Pancreas (tissue), 10 donors: ENCODE measurements around the gene CTSK. TPM values are rescaled to one million over a fixed set of nuclear protein-coding genes. Genes with fewer than 3 reads are reported as not detected.
A peak's percentile ranks its signal among the peaks of the same experiment; 100 is the strongest.
"Not testable (repeated sequence)": the region's sequence is repeated elsewhere in the genome, so short reads cannot be mapped to it uniquely, and the experiment has no call there.

Source experiments
- ATAC-seq, 4 donors: fragments of 200-7000 bp; cut with Tn5 transposase; one replicate each; pipeline versions ENCODE4 v1.8.0 to v1.9.1; 2020; ENCODE audit warnings: mild to moderate bottlenecking in 4 of 4, moderate library complexity in 4 of 4
- DNase-seq, 6 donors: peaks; one replicate each; pipeline ENCODE4 v3.0.0-alpha.2; 2020
- FAIRE-seq: peaks from 2 replicates; lab custom pipeline; 2012; peaks lifted over from hg19 to GRCh38; lab: Jason Lieb, UNC
- H3K27ac ChIP-seq, 4 donors: fragments of 200-600 bp; sonication (generic); 1 replicate in 3 of 4; 2 replicates in 1 of 4; pipeline versions ENCODE4 v1.5.0 to v1.8.0; 2020
- H3K27me3 ChIP-seq, 4 donors: fragments of 200-600 bp; one replicate each; pipeline ENCODE4 v1.8.0; 2021
- H3K36me3 ChIP-seq, 3 donors: fragments of 200-600 bp; sonication (generic) in 1 of 3; one replicate each; pipeline versions ENCODE4 v1.5.0 to v1.8.0; 2020 to 2021
- H3K4me1 ChIP-seq, 3 donors: fragments of 200-600 bp; one replicate each; pipeline ENCODE4 v1.8.0; 2021
- H3K4me3 ChIP-seq, 4 donors: fragments of 200-600 bp; sonication (generic) in 2 of 4; one replicate each; pipeline versions ENCODE4 v1.5.0 to v1.8.0; 2020 to 2021
- H3K9me3 ChIP-seq, 4 donors: fragments of 200-600 bp; one replicate each; pipeline ENCODE4 v1.8.0; 2021
- WGBS, 2 donors: extraction: QIAGEN DNeasy Blood & Tissue Kit; methylation state at CpG; one replicate each; pipeline ENCODE4 v1.1.7; 2013; 5-methylcytosine and 5-hydroxymethylcytosine counted together
- intact Hi-C, 3 donors: fragments of 100-400 bp; cut with DNase I; formaldehyde crosslinking; loops; one replicate each; pipeline versions ENCODE4 v1.11.1 to v1.14.2; 2022
- polyA plus RNA-seq, 2 donors: library from polyadenylated mRNA; stranded (reverse); fragments of 200-250 nt; gene quantifications; one replicate each; pipeline ENCODE4 v1.2.3, GENCODE V29; 2013
- total RNA-seq, 6 donors: library from RNA; stranded (reverse); fragmentation: NEBNext Ultra II Directional in 4 of 6; extraction: Animal tissue kit (Norgen Biotek cat#: 25700) in 4 of 6; gene quantifications; one replicate each; pipeline versions ENCODE4 v1.2.1 to v1.2.4, GENCODE V29; 2021 to 2023
- TF ChIP-seq, protein P1 (sequence below), 4 donors: fragments of 200-600 bp; sonication (generic) in 3 of 4; IDR thresholded peaks; one replicate each; pipeline versions ENCODE4 v1.5.0 to v1.8.0; 2021; ENCODE audit warnings: antibody characterized with exemption in 4 of 4
- donor health status: healthy with polysubstance abuse.
- donor health status: DM: no; HTN: no; CAD: no; lungs with moderate emphysema.
- donor health status: DM: no; HTN: no; CAD: no.
- donor health status: control.
- donor health status: control.
- donor health status: Bipolar disorder and iron deficiency.
- donor health status: DM: yes; HTN: yes; CAD: no.
- donor health status: DM: no; HTN: no; CAD: no.
- donor health status: DM: no; HTN: no; CAD: no.
- donor health status: DM: yes; HTN: yes; CAD: no.

CTSK gene
- total and polyA plus RNA-seq, 8 donors = 1.5 to 34.6 (median 6.0) TPM

DNA sequence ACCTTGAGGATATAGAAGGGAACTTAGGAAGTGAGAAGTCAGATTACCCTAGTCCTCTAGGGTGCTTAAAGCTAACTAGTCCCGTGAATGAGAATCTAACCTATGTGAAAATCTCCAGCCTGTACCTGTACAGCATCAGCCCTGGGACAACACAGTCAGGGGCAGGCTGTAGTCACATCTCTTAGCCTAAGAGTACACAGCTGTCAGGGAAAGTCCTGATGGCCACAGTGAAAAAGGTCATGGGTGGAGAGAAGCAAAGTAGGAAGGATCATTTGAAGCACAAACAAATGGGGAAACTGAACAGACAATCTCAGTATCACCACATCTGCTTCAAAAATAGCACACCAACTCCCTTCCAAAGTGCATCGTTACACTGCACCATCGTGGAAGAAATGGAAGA is 11.7 kb downstream of the CTSK start:
- intact Hi-C loops = no loop called here
- WGBS, 2 donors = 74 to 82% methylated on average over 3 of the region's 3 CpGs
- Histone ChIP-seq H3K27ac (no peak overlapping the region), H3K4me1 (no peaks in the 10 kb centered on the region), H3K36me3 (peaks cover 0 to 16% (median 5%) of the 10 kb centered on the region in 3 donors), H3K27me3 (no peaks in the 10 kb centered on the region), H3K4me3 (no peak overlapping the region), H3K9me3 (no peaks in the 10 kb centered on the region)
- ATAC-seq = no peak
- no peak for FAIRE-seq
- no peak for DNase-seq
- TF ChIP-seq, protein P1, sequence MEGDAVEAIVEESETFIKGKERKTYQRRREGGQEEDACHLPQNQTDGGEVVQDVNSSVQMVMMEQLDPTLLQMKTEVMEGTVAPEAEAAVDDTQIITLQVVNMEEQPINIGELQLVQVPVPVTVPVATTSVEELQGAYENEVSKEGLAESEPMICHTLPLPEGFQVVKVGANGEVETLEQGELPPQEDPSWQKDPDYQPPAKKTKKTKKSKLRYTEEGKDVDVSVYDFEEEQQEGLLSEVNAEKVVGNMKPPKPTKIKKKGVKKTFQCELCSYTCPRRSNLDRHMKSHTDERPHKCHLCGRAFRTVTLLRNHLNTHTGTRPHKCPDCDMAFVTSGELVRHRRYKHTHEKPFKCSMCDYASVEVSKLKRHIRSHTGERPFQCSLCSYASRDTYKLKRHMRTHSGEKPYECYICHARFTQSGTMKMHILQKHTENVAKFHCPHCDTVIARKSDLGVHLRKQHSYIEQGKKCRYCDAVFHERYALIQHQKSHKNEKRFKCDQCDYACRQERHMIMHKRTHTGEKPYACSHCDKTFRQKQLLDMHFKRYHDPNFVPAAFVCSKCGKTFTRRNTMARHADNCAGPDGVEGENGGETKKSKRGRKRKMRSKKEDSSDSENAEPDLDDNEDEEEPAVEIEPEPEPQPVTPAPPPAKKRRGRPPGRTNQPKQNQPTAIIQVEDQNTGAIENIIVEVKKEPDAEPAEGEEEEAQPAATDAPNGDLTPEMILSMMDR (IDR thresholded peaks at IDR 0.05) = no peak

DNA sequence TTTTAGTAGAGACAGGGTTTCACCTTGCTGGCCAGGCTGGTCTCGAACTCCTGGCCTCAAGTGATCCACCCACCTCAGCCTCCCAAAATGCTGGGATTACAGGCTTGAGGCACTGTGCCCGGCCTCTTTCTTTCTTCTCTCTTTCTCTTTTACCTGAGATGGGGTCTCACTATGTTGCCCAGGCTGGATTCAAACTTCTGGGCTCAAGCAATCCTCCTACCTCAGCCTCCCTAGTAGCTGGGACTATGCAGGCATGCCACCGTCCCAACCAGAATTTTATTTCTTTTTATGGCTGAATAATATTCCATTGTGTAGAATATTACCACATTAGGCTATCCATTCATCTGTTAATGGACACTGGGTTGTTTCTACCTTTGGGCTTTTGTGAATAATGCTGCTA is 14.3 kb downstream of the CTSK start:
- H3K36me3 ChIP-seq, FAIRE-seq, H3K4me1 ChIP-seq, H3K27me3 ChIP-seq, DNase-seq, intact Hi-C loops, H3K4me3 ChIP-seq, H3K27ac ChIP-seq, H3K9me3 ChIP-seq, ATAC-seq: not testable (repeated sequence)
- WGBS, 2 donors = 87 to 94% methylated on average over 3 of the region's 3 CpGs

DNA sequence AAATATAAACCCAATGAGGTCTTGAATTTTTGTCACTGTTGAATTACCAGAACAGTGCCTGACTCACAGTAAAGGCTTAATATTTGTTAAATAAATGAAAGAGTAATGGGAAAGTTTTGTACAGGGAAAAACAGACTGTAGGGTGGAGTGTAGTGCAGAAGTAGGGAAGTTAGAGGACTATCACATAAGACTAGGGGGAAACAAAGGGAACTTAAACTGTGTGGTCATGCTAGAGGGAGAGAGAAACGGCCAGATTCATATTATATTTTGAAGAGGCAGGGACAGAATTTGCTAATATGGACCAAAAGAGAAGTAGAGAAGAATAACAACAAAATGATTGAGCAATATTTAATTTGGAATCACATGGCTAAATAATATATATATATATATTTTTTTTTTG is 14.8 kb downstream of the CTSK start:
- intact Hi-C loops = no loop called here
- H3K9me3 ChIP-seq = no peaks in the 10 kb centered on the region
- no peak overlapping the region for H3K4me3 ChIP-seq
- H3K27ac ChIP-seq = no peak overlapping the region
- whole genome bisulfite sequencing, 2 donors = 77 to 86% methylated on average over 1 of the region's 1 CpG
- DNase-seq = no peak
- no peaks in the 10 kb centered on the region for H3K4me1 ChIP-seq
- TF ChIP-seq, protein P1 (IDR thresholded peaks at IDR 0.05) = no peak
- H3K27me3 ChIP-seq = no peaks in the 10 kb centered on the region
- no peak for FAIRE-seq
- peaks cover 0 to 5% (median 3%) of the 10 kb centered on the region in 3 donors for H3K36me3 ChIP-seq
- ATAC-seq = peak in 2 of 4 donors; percentile 46 to 50

DNA sequence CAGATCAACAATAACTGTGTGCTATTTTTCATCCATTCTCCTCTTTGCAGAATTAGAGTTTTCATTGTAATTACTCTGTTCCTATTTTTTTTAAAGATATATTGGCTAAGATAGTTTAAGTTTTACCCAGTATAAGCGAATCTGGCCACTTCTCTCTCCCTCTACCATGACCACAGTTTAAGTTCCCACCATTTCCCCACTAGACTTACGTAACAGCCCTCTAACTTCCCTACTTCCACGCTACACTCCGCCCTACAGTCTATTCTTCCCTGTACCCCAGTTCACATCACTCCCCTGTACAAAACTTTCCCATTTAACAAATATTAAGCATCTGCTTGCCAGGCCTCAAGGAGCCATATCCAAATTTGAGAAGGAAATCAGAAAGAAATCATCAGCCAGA is 16.5 kb downstream of the CTSK start:
- intact Hi-C loops = no loop called here
- H3K27me3 ChIP-seq = no peaks in the 10 kb centered on the region
- WGBS, 2 donors = 94 to 96% methylated on average over 4 of the region's 4 CpGs
- H3K9me3 ChIP-seq = no peaks in the 10 kb centered on the region
- FAIRE-seq = no peak
- TF ChIP-seq, protein P1 (IDR thresholded peaks at IDR 0.05) = no peak
- no peak overlapping the region for H3K27ac ChIP-seq
- H3K36me3 ChIP-seq = peaks cover 0 to 4% (median 0%) of the 10 kb centered on the region in 3 donors
- H3K4me3 ChIP-seq = no peak overlapping the region
- peak in 2 of 4 donors; percentile 68 to 71 for ATAC-seq
- H3K4me1 ChIP-seq = no peaks in the 10 kb centered on the region
- no peak for DNase-seq

DNA sequence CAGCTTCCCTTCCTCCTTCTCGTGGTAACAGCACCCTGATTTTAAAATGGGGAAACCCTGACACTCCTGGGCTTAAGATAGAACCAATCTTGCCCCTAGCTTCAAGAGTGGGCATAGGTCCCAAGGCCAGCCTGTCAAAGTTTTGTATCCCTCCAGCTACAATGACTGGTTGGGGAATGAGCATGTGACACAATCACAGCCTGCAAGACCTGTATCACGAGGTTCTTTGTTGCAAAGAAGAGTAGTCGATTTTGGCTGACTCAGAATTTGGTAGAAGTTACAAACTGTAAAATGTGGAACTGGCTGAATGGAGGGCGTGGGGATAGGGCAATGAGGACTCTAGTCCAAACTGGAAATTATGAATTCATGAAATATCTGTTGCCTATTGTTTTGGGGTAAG is 18.7 kb downstream of the CTSK start:
- Histone ChIP-seq H3K9me3 (no peaks in the 10 kb centered on the region), H3K4me1 (no peaks in the 10 kb centered on the region), H3K27me3 (no peaks in the 10 kb centered on the region), H3K36me3 (no peaks in the 10 kb centered on the region), H3K4me3 (no peak overlapping the region), H3K27ac (no peak overlapping the region)
- WGBS, 2 donors = 47 to 49% methylated on average over 4 of the region's 4 CpGs
- peak in 2 of 4 donors; percentile 57 to 75 for ATAC-seq
- FAIRE-seq = no peak
- DNase-seq = peak in 1 of 6 donors; percentile 52
- intact Hi-C loops = no loop called here
- TF ChIP-seq, protein P1 (IDR thresholded peaks at IDR 0.05) = no peak
